Body of pancreas (tissue), 4 donors: ENCODE data around the gene LPP. TPM values are rescaled to one million over a fixed set of nuclear protein-coding genes. Genes with fewer than 3 reads are reported as not detected.

Experiments
- ATAC-seq: fragments of 150-250 bp; one replicate; pipeline ENCODE4 v1.9.1; 2016
- DNase-seq, 4 donors: peaks; one replicate each; pipeline ENCODE4 v3.0.0-alpha.2; 2019
- H3K27ac ChIP-seq, 4 donors: fragments of 200-600 bp; sonication (generic); 1 replicate in 3 of 4; 2 replicates in 1 of 4; pipeline versions ENCODE4 v1.5.1 to v1.6.1; 2016 to 2019; ENCODE audit warnings: mild to moderate bottlenecking in 1 of 4, mixed read lengths in 1 of 4, moderate library complexity in 1 of 4
- H3K27me3 ChIP-seq, 2 donors: fragments of 200-600 bp; sonication (generic); one replicate each; pipeline ENCODE4 v1.6.0; 2016; ENCODE audit warnings: mild to moderate bottlenecking in 1 of 2
- H3K36me3 ChIP-seq, 2 donors: fragments of 200-600 bp; sonication (generic); replicated peaks in 1 of 2; 2 replicates each; pipeline ENCODE4 v1.5.1; 2016; ENCODE audit warnings: low read depth in 2 of 2; ENCODE audit not compliant: insufficient read depth in 1 of 2
- H3K4me1 ChIP-seq: fragments of 200-600 bp; sonication (generic); one replicate; pipeline ENCODE4 v1.6.0; 2016
- H3K4me3 ChIP-seq, 2 donors: fragments of 200-600 bp; sonication (generic); 1 replicate in 1 of 2; 2 replicates in 1 of 2; pipeline ENCODE4 v1.5.1; 2016 to 2019
- H3K9me3 ChIP-seq, 3 donors: fragments of 200-600 bp; sonication (generic); 1 replicate in 2 of 3; 2 replicates in 1 of 3; pipeline ENCODE4 v1.5.1; 2016
- POLR2A ChIP-seq, 3 donors: fragments of 450-650 bp; IDR thresholded peaks; one replicate each; pipeline ENCODE4 v1.6.1; 2016; ENCODE audit warnings: antibody characterized with exemption in 3 of 3, mild to moderate bottlenecking in 2 of 3
- WGBS, 2 donors: methylation state at CpG; one replicate each; pipeline ENCODE4 v1.1.5; 2017; 5-methylcytosine and 5-hydroxymethylcytosine counted together
- intact Hi-C: fragments of 100-400 bp; cut with DNase I; formaldehyde crosslinking; loops from one replicate; pipeline ENCODE4 v1.15.1; 2023
- total RNA-seq, 2 donors: library from RNA; depleted of rRNA; stranded (reverse); fragments of >200 nt; gene quantifications; one replicate each; pipeline ENCODE4 v1.1.0, GENCODE V29; 2016
- TF ChIP-seq, protein P1 (sequence below), 7 experiments: fragments of 450-650 bp in 4 of 7; fragments of 200-600 bp in 3 of 7; sonication (generic) in 3 of 7; IDR thresholded peaks; one replicate each; pipeline ENCODE4 v1.5.1; 2016 to 2019; ENCODE audit warnings: antibody characterized with exemption in 7 of 7

The LPP gene
- total RNA-seq, 2 donors from 2014 or later: 60.6 to 65.1 TPM

DNA sequence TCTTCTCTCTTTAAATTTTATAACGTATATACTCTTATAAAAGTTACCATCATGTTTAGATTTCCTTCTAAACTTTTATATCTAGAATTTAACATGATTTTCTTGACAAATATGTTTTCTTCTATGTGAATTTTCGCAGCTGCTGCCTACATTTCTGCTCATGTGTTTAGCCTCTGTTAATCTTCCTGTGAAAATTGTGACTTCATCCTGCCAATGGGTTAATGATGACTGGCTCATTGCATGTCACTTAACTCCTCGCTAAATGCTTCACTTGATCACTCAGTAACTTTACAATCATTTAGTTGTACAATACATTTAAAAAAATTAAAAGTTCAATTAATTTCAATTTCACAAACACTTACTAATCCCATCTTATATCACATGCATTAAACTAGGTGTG lies 178.1 kb downstream of the LPP start:
- H3K27me3 ChIP-seq: no peaks in the 10 kb centered on the region
- intact Hi-C loops: no loop called here
- no peaks in the 10 kb centered on the region for H3K9me3 ChIP-seq
- 52 to 57% methylated on average over 3 of the region's 3 CpGs for WGBS, 2 donors
- no peaks in the 10 kb centered on the region for H3K36me3 ChIP-seq
- H3K27ac ChIP-seq: no peak overlapping the region
- no peak overlapping the region for H3K4me3 ChIP-seq
- no peak for TF ChIP-seq POLR2A (IDR thresholded peaks at IDR 0.05)
- TF ChIP-seq, protein P1, sequence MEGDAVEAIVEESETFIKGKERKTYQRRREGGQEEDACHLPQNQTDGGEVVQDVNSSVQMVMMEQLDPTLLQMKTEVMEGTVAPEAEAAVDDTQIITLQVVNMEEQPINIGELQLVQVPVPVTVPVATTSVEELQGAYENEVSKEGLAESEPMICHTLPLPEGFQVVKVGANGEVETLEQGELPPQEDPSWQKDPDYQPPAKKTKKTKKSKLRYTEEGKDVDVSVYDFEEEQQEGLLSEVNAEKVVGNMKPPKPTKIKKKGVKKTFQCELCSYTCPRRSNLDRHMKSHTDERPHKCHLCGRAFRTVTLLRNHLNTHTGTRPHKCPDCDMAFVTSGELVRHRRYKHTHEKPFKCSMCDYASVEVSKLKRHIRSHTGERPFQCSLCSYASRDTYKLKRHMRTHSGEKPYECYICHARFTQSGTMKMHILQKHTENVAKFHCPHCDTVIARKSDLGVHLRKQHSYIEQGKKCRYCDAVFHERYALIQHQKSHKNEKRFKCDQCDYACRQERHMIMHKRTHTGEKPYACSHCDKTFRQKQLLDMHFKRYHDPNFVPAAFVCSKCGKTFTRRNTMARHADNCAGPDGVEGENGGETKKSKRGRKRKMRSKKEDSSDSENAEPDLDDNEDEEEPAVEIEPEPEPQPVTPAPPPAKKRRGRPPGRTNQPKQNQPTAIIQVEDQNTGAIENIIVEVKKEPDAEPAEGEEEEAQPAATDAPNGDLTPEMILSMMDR (IDR thresholded peaks at IDR 0.05): no peak
- no peak for DNase-seq
- ATAC-seq: no peak
- H3K4me1 ChIP-seq: no peaks in the 10 kb centered on the region

DNA sequence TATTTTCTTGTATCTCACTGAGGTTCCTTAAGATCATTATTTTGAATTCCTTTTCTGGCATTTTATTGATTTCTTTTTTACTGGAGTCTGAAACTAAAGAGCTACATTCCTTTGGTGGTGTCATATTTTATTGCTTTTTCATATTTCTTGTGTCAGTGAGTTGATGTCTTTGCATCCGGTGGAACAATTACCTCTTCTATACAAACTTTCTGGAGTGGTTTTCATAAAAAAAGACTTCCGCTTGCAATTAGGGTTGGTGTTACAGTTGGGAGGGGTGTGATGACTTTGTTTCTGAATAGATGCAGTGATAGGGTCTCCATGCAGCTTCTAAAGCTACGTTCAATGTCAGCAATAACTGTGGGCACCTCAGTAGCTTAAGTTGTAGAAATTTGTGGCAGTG lies 181.7 kb downstream of the LPP start:
- Histone ChIP-seq H3K4me3 (no peak overlapping the region), H3K27me3 (no peaks in the 10 kb centered on the region), H3K27ac (no peak overlapping the region), H3K4me1 (no peaks in the 10 kb centered on the region), H3K36me3 (no peaks in the 10 kb centered on the region), H3K9me3 (no peaks in the 10 kb centered on the region)
- WGBS, 2 donors: 90 to 94% methylated on average over 3 of the region's 3 CpGs
- TF ChIP-seq POLR2A (IDR thresholded peaks at IDR 0.05): no peak
- TF ChIP-seq, protein P1 (IDR thresholded peaks at IDR 0.05): no peak
- DNase-seq (no peak), ATAC-seq (no peak)
- intact Hi-C loops: no loop called here

DNA sequence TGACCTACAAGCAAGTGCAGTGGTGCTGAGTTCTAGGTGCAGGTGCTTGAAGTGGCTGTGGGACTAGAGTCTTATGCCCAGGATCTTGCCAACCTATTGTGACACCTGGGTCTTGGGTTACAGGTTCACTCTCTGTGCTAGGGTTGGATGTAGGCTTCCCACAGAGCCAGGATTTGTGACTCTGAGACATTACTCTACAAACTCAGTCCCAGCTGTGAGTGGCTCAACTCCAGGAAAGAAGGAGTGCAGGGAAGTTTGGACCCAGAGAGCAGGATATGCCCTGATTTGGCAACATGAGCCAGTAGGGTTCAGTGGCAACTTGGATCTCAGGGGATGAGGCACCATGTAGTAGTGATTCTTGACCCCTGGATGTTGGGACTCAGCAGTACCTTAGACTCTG lies 182.2 kb downstream of the LPP start:
- ATAC-seq: no peak
- DNase-seq: no peak
- no peak overlapping the region for H3K27ac ChIP-seq
- TF ChIP-seq, protein P1 (IDR thresholded peaks at IDR 0.05): no peak
- TF ChIP-seq POLR2A (IDR thresholded peaks at IDR 0.05): no peak
- H3K9me3 ChIP-seq: no peaks in the 10 kb centered on the region
- intact Hi-C loops: no loop called here
- no peaks in the 10 kb centered on the region for H3K27me3 ChIP-seq
- H3K4me3 ChIP-seq: no peak overlapping the region
- H3K36me3 ChIP-seq: no peaks in the 10 kb centered on the region
- H3K4me1 ChIP-seq: no peaks in the 10 kb centered on the region

DNA sequence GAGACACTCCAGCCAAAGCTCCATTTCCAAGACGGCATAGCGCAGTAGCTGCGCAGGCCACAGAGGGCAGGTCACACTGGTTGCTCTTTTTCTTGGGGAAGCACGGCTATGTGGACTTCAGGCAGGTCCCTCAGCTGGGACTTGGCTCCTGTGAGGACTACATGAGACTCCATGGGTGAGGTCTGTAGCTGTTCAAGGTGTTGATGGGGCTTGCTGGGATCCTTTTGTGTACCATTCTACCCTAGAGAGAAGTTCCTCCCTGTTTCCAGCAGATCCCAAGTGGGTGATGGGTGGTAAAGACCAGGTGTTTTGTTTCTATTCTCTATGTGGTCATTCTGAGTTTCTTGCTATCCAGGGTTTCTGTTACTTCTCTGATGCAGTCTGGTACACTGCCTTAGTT lies 183.3 kb downstream of the LPP start:
- Histone ChIP-seq H3K27ac (no peak overlapping the region), H3K36me3 (no peaks in the 10 kb centered on the region), H3K27me3 (no peaks in the 10 kb centered on the region), H3K9me3 (no peaks in the 10 kb centered on the region), H3K4me1 (no peaks in the 10 kb centered on the region), H3K4me3 (no peak overlapping the region)
- 96 to 100% methylated on average over 4 of the region's 4 CpGs for WGBS, 2 donors
- intact Hi-C loops: no loop called here
- no peak for ATAC-seq
- TF ChIP-seq, protein P1 (IDR thresholded peaks at IDR 0.05): no peak
- no peak for TF ChIP-seq POLR2A (IDR thresholded peaks at IDR 0.05)
- DNase-seq: no peak

DNA sequence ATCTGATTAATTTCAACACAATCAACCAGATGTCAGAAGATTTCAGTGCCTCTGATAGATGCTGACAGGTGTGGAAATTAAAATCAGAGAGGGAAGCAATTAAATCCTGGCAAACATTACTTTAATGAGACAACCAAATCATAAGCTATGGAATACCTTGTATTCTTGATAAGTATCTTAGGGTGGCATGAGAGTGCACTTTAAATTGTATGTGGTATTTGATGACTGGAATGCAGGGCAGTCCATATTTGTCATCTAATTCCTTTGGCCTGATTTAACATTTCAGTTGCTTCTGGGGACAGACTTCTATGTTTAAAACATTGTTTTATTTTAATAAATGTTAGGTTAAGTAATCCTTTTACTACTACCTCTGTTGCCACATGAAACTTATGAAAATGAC lies 184.1 kb downstream of the LPP start:
- Histone ChIP-seq H3K9me3 (no peaks in the 10 kb centered on the region), H3K4me3 (no peak overlapping the region), H3K36me3 (no peaks in the 10 kb centered on the region), H3K27me3 (no peaks in the 10 kb centered on the region), H3K4me1 (peaks cover 2% of the 10 kb centered on the region), H3K27ac (no peak overlapping the region)
- ATAC-seq (no peak), DNase-seq (no peak)
- TF ChIP-seq, protein P1 (IDR thresholded peaks at IDR 0.05): no peak
- no peak for TF ChIP-seq POLR2A (IDR thresholded peaks at IDR 0.05)
- intact Hi-C loops: no loop called here
